GM18868 (cell line): ENCODE data around the gene LCE3A.
A peak's percentile ranks its signal among the peaks of the same experiment; 100 is the strongest.

ENCODE experiments used
- ATAC-seq: cut with Tn5 transposase; IDR thresholded peaks from one replicate; pipeline ENCODE4 v1.9.1; 2021; ENCODE audit warnings: mild to moderate bottlenecking, moderate library complexity; ENCODE audit not compliant: unreplicated experiment

LCE3A gene

GRCh38 chr1:152577168-152577567 is 45.7 kb downstream of the LCE3A start:
- peak; percentile 64 for ATAC-seq
